ENCODE results near the gene SPRTN. TPM values are rescaled to one million over a fixed set of nuclear protein-coding genes. Genes with fewer than 3 reads are reported as not detected.

The SPRTN gene
- total RNA-seq, 2 experiments from 2014 or later = 6.8 to 7.7 TPM

- ChIA-PET POLR2A (no interaction called here), CTCF (interaction anchor here (1.5 kb wide), 1 partner anchor 9 kb away, joined by 9 read pairs; no protein-coding TSS in a partner anchor)
- DNase-seq (no peak), ATAC-seq (no peak)
- H3K36me3 Mint-ChIP-seq (ENCODE audit: low read depth) = no peaks in the 10 kb centered on the region
- TF ChIP-seq CTCF (IDR thresholded peaks at IDR 0.05) = no peak
- H3K4me1 Mint-ChIP-seq (ENCODE audit: low read depth) = peaks cover 3% of the 10 kb centered on the region
- intact Hi-C loops (cut with micrococcal nuclease) = no loop called here
- H3K27me3 Mint-ChIP-seq = no peaks in the 10 kb centered on the region
- no peak overlapping the region for H3K4me3 Mint-ChIP-seq
- no peaks in the 10 kb centered on the region for H3K9me3 Mint-ChIP-seq
- H3K27ac Mint-ChIP-seq = no peak overlapping the region
Measured at GRCh38 chr1:231324660-231325059, 13.4 kb upstream of the SPRTN start.

GRCh38 chr1:231326248-231326647 is 11.8 kb upstream of the SPRTN start:
- Mint-ChIP-seq H3K9me3 (no peaks in the 10 kb centered on the region), H3K27ac (no peak overlapping the region), H3K27me3 (no peaks in the 10 kb centered on the region), H3K4me3 (no peak overlapping the region), H3K36me3 (ENCODE audit: low read depth) (no peaks in the 10 kb centered on the region), H3K4me1 (ENCODE audit: low read depth) (peaks cover 3% of the 10 kb centered on the region)
- no peak for TF ChIP-seq CTCF (IDR thresholded peaks at IDR 0.05)
- ATAC-seq (no peak), DNase-seq (no peak)
- intact Hi-C loops (cut with micrococcal nuclease) = no loop called here
- CTCF ChIA-PET = interaction anchor here (0.6 to 0.7 kb wide), 2 partner anchors 10 to 30 kb away, joined by 3 to 4 read pairs; no protein-coding TSS in a partner anchor
- POLR2A ChIA-PET = no interaction called here

GRCh38 chr1:231327617-231328016 is 10.5 kb upstream of the SPRTN start:
- peaks cover under 1% of the 10 kb centered on the region for H3K36me3 Mint-ChIP-seq (ENCODE audit: low read depth)
- ChIA-PET CTCF (no interaction called here), POLR2A (no interaction called here)

GRCh38 chr1:231329483-231329882 is 8.6 kb upstream of the SPRTN start:
- Mint-ChIP-seq H3K27me3 (no peaks in the 10 kb centered on the region), H3K36me3 (ENCODE audit: low read depth) (peaks cover 14% of the 10 kb centered on the region), H3K9me3 (peaks cover 5% of the 10 kb centered on the region), H3K27ac (no peak overlapping the region), H3K4me1 (ENCODE audit: low read depth) (peaks cover 21% of the 10 kb centered on the region), H3K4me3 (no peak overlapping the region)
- TF ChIP-seq CTCF (IDR thresholded peaks at IDR 0.05) = no peak
- DNase-seq (no peak), ATAC-seq (no peak)
- ChIA-PET POLR2A (no interaction called here), CTCF (interaction anchor here (1.4 kb wide), 1 partner anchor 14 kb away, joined by 6 read pairs; no protein-coding TSS in a partner anchor)
- intact Hi-C loops (cut with micrococcal nuclease) = no loop called here

More at GRCh38 chr1:231327617-231328016, 10.5 kb upstream of the SPRTN start:
- H3K4me1 Mint-ChIP-seq (ENCODE audit: low read depth) = peaks cover 5% of the 10 kb centered on the region
- peaks cover 1% of the 10 kb centered on the region for H3K9me3 Mint-ChIP-seq
- TF ChIP-seq CTCF (IDR thresholded peaks at IDR 0.05) = no peak
- no peak overlapping the region for H3K27ac Mint-ChIP-seq
- intact Hi-C loops (cut with micrococcal nuclease) = no loop called here
- no peak for ATAC-seq
- no peak for DNase-seq
- no peaks in the 10 kb centered on the region for H3K27me3 Mint-ChIP-seq
- H3K4me3 Mint-ChIP-seq = no peak overlapping the region

GRCh38 chr1:231332761-231333160 is 5.3 kb upstream of the SPRTN start:
- POLR2A ChIA-PET = no interaction called here
- intact Hi-C loops (cut with micrococcal nuclease) = no loop called here
- ATAC-seq (no peak), DNase-seq (no peak)
- CTCF ChIA-PET = interaction anchor here (1.3 to 3.7 kb wide), 3 partner anchors 17 to 81 kb away, joined by 3 to 17 read pairs (median 4); no protein-coding TSS in a partner anchor
- Mint-ChIP-seq H3K4me3 (no peak overlapping the region), H3K27ac (no peak overlapping the region), H3K4me1 (ENCODE audit: low read depth) (peaks cover 46% of the 10 kb centered on the region), H3K9me3 (peaks cover 6% of the 10 kb centered on the region), H3K36me3 (ENCODE audit: low read depth) (peaks cover 39% of the 10 kb centered on the region), H3K27me3 (no peaks in the 10 kb centered on the region)
- no peak for TF ChIP-seq CTCF (IDR thresholded peaks at IDR 0.05)

Data from activated CD8-positive, alpha-beta T cell treated with anti-CD3 and anti-CD28 coated beads for 36 hours (primary cell).